SU-DHL-6 (cell line): ENCODE measurements around the gene RHEBL1.

Experiments used
- H2AFZ ChIP-seq: fragments of 200-600 bp; sonication (generic); 2 replicates; pipeline ENCODE4 v1.6.1; 2014; ENCODE audit warnings: low read depth, mild to moderate bottlenecking, moderate library complexity, mixed read lengths, antibody characterized with exemption, low read length; ENCODE audit not compliant: severe bottlenecking
- H3F3A ChIP-seq: fragments of 200-600 bp; shearing (Covaris generic); 2 replicates; pipeline ENCODE4 v1.6.0; 2016; ENCODE audit warnings: antibody characterized with exemption, mild to moderate bottlenecking; ENCODE audit not compliant: insufficient read depth
- H3K27ac ChIP-seq: fragments of 200-600 bp; sonication (generic); 2 replicates; pipeline ENCODE4 v1.5.1; 2016; ENCODE audit warnings: low read depth, mild to moderate bottlenecking, low read length, moderate library complexity, mixed read lengths
- H3K27me3 ChIP-seq: fragments of 200-600 bp; sonication (generic), shearing (Covaris generic); 2 replicates; pipeline ENCODE4 v1.6.0; 2014; ENCODE audit warnings: mild to moderate bottlenecking, low read length
- H3K36me3 ChIP-seq: fragments of 200-600 bp; sonication (generic); 2 replicates; pipeline ENCODE4 v1.6.1; 2014; ENCODE audit warnings: mild to moderate bottlenecking, low read length, mixed read lengths
- H3K4me2 ChIP-seq: fragments of 300-600, 200-600 bp; shearing (Covaris generic), sonication (generic); 2 replicates; pipeline ENCODE4 v1.6.0; 2014; ENCODE audit warnings: low read length, low read depth, mild to moderate bottlenecking; ENCODE audit not compliant: poor library complexity, severe bottlenecking
- H3K4me3 ChIP-seq: fragments of 200-600 bp; sonication (generic); 2 replicates; pipeline ENCODE4 v1.5.1; 2014; ENCODE audit warnings: antibody characterized with exemption, low read length, mild to moderate bottlenecking, mixed read lengths; ENCODE audit not compliant: insufficient read depth, poor library complexity, severe bottlenecking
- H3K79me2 ChIP-seq: fragments of 200-600 bp; sonication (generic); 2 replicates; pipeline ENCODE4 v1.6.1; 2014; ENCODE audit warnings: mild to moderate bottlenecking, low read length, moderate library complexity; ENCODE audit not compliant: insufficient read depth
- H3K9ac ChIP-seq: fragments of 200-600 bp; sonication (generic); 2 replicates; pipeline ENCODE4 v1.7.0; 2014; ENCODE audit warnings: mild to moderate bottlenecking, low read length
- H3K9me2 ChIP-seq: fragments of 200-600 bp; sonication (generic); replicated peaks from 2 replicates; pipeline ENCODE4 v1.6.1; 2014; ENCODE audit warnings: low read length; ENCODE audit not compliant: insufficient read depth
- H3K9me3 ChIP-seq: fragments of 200-600 bp; sonication (generic); 2 replicates; pipeline ENCODE4 v1.6.1; 2014; ENCODE audit warnings: low read length, mixed read lengths; ENCODE audit not compliant: insufficient read depth
- H4K20me1 ChIP-seq: fragments of 200-600 bp; sonication (generic); 2 replicates; pipeline ENCODE4 v1.6.1; 2014; ENCODE audit warnings: low read depth, mild to moderate bottlenecking, antibody characterized with exemption, low read length, moderate library complexity, mixed read lengths
- EZH2phosphoT487 ChIP-seq: fragments of 200-600 bp; sonication (generic), shearing (Covaris generic); conservative IDR thresholded peaks from 2 replicates; pipeline ENCODE4 v1.6.1; 2018; ENCODE audit warnings: mild to moderate bottlenecking, antibody characterized with exemption, low read length, moderate library complexity, mixed read lengths
- TF ChIP-seq, protein P1 (sequence below): fragments of 200-600 bp; sonication (generic); IDR thresholded peaks from one replicate; pipeline ENCODE4 v1.5.1; 2017; ENCODE audit warnings: antibody characterized with exemption, mild to moderate bottlenecking, low read length, moderate library complexity; ENCODE audit not compliant: insufficient read depth, poor library complexity, severe bottlenecking

RHEBL1 gene

DNA sequence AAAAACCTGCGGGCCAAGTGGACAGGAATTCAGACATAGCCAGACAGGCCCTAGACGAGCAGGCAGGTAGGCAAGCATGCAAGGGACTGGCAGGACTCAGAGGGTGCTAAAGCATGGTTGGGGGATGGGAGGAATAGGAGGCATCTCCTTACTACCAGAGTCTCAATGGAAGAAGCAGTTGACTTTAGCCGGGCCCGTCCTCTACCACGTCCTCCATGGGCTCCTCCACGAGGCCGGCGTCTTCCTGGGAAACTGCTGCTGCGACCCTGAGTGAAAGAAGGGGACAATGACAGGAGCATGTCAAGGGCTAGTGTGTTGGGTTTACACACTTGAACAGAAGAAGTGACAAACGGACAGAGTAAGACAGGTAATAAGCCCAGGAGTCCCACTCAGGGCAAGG is 20.8 kb downstream of the RHEBL1 start:
- Histone ChIP-seq H3K36me3 (no peaks in the 10 kb centered on the region; the same call in 1 of the 2 replicates), H3K4me3 (no peak overlapping the region), H3F3A (no peaks in the 10 kb centered on the region), H4K20me1 (no peaks in the 10 kb centered on the region), H2AFZ (no peak overlapping the region), H3K9me3 (no peaks in the 10 kb centered on the region), H3K27me3 (no peaks in the 10 kb centered on the region), H3K9me2 (no peaks in the 10 kb centered on the region), H3K9ac (no peak overlapping the region), H3K79me2 (no peaks in the 10 kb centered on the region), H3K4me2 (no peak overlapping the region), H3K27ac (no peak overlapping the region)
- TF ChIP-seq, protein P1, sequence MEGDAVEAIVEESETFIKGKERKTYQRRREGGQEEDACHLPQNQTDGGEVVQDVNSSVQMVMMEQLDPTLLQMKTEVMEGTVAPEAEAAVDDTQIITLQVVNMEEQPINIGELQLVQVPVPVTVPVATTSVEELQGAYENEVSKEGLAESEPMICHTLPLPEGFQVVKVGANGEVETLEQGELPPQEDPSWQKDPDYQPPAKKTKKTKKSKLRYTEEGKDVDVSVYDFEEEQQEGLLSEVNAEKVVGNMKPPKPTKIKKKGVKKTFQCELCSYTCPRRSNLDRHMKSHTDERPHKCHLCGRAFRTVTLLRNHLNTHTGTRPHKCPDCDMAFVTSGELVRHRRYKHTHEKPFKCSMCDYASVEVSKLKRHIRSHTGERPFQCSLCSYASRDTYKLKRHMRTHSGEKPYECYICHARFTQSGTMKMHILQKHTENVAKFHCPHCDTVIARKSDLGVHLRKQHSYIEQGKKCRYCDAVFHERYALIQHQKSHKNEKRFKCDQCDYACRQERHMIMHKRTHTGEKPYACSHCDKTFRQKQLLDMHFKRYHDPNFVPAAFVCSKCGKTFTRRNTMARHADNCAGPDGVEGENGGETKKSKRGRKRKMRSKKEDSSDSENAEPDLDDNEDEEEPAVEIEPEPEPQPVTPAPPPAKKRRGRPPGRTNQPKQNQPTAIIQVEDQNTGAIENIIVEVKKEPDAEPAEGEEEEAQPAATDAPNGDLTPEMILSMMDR, result no peak

DNA sequence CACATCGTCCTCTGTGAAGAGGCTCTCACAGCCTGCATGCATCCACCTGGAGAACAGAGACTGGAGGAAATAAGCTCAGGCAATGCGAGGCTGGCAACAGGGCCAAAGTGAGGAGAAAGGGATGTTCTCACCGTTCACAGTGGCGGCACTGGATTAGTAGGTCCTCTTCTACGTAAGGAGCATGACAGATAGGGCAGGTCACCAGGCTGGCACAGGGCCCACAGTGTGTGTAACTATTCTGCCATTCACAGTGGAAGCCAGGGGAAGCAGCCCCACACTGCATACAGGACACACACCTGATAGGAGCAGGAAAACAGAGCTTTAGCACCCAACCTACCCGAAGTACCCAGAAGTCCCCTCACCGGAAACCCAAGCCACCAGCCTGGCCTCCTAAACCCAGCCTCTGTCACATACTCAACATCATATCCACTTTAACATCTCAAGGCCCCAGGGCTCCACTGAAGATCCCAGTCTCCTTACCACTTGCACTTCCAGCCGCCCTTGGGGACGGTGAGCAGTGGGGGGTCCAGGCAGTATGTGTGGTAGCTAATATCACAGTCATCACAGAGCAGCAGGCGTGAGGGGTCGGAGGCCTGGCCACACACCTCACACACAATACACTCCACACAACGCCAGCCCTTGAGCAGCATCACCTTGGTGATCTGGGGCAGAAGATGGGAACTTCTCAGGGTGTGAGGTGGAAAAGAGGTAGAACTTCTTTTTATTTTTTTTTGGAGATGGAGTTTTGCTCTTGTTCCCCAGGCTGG is 23.5 kb downstream of the RHEBL1 start:
- Histone ChIP-seq H3K27ac (no peak overlapping the region), H3K79me2 (no peaks in the 10 kb centered on the region), H3K27me3 (no peaks in the 10 kb centered on the region), H3K4me3 (no peak overlapping the region), H3K9ac (no peak overlapping the region), H2AFZ (no peak overlapping the region), H4K20me1 (no peaks in the 10 kb centered on the region), H3K9me3 (no peaks in the 10 kb centered on the region), H3K4me2 (no peak overlapping the region), H3K9me2 (no peaks in the 10 kb centered on the region), H3F3A (no peaks in the 10 kb centered on the region), H3K36me3 (peaks cover 3% of the 10 kb centered on the region; the same call in 1 of the 2 replicates)
- TF ChIP-seq EZH2phosphoT487, result no peak
- TF ChIP-seq, protein P1, result no peak

DNA sequence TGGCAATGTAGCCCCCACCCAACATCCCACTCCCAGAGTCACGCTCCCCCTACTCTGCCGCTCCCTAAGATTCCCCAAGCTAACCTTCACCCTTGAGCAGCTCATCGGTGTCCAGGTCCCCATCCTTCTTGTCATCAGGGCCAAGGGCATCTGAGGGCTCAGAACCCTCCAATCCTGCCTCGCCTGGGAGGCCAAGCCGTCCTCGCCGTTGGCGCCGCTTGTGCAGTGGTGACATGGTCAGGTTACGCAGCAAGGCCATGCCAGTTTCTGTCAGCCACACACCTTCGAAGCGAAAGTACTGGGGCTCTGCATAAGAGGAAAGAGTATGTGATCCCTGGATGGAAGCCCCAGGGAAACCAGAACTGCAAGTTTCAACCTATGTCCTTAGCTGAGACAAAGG is 25.1 kb downstream of the RHEBL1 start:
- Histone ChIP-seq H3K27ac (no peak overlapping the region), H3K79me2 (no peaks in the 10 kb centered on the region), H2AFZ (no peak overlapping the region), H3K4me2 (no peak overlapping the region), H3K4me3 (no peak overlapping the region), H3K27me3 (no peaks in the 10 kb centered on the region), H3F3A (no peaks in the 10 kb centered on the region), H3K9me2 (no peaks in the 10 kb centered on the region), H3K9ac (no peak overlapping the region), H4K20me1 (no peaks in the 10 kb centered on the region), H3K9me3 (no peaks in the 10 kb centered on the region), H3K36me3 (0 out of 2 replicates have a peak, but pooled peaks cover 3% of the 10 kb centered on the region)
- TF ChIP-seq, protein P1, result no peak
- no peak for TF ChIP-seq EZH2phosphoT487
